OCI-LY3 (cell line): ENCODE measurements around the gene CDK19.

Source experiments
- H2AFZ ChIP-seq: fragments of 200-600, 300-600 bp; shearing (Covaris generic); 2 replicates; pipeline ENCODE4 v1.6.0; 2014; ENCODE audit warnings: antibody characterized with exemption, low read depth, low read length
- H3K27ac ChIP-seq: fragments of 200-600, 300-600 bp; sonication (generic); 2 replicates; pipeline ENCODE4 v1.5.1; 2014; ENCODE audit warnings: mild to moderate bottlenecking, low read length, moderate library complexity, mixed read lengths
- H3K27me3 ChIP-seq: fragments of 200-600, 300-600 bp; sonication (generic); 2 replicates; pipeline ENCODE4 v1.6.1; 2014; ENCODE audit warnings: low read depth, low read length, mixed read lengths
- H3K36me3 ChIP-seq: fragments of 200-600, 300-600 bp; sonication (generic); replicated peaks from 2 replicates; pipeline ENCODE3; 2014; ENCODE audit warnings: low read depth, low read length, mixed read lengths
- H3K4me1 ChIP-seq: fragments of 300-600, 200-600 bp; sonication (generic); 2 replicates; pipeline ENCODE4 v1.6.1; 2014; ENCODE audit warnings: low read length, mixed read lengths
- H3K4me2 ChIP-seq: fragments of 200-600, 300-600 bp; sonication (generic); 2 replicates; pipeline ENCODE4 v1.6.1; 2014; ENCODE audit warnings: low read length, mixed read lengths
- H3K4me3 ChIP-seq: fragments of 300-600, 200-600 bp; sonication (generic); 2 replicates; pipeline ENCODE4 v1.5.1; 2014; ENCODE audit warnings: antibody characterized with exemption, mild to moderate bottlenecking, low read length, moderate library complexity
- H3K79me2 ChIP-seq: fragments of 300-600, 200-600 bp; shearing (Covaris generic); 2 replicates; pipeline ENCODE4 v1.6.1; 2014; ENCODE audit warnings: mild to moderate bottlenecking, low read length, mixed read lengths
- H3K9ac ChIP-seq: fragments of 300-600, 200-600 bp; shearing (Covaris generic); 2 replicates; pipeline ENCODE4 v1.6.0; 2014; ENCODE audit warnings: mild to moderate bottlenecking, low read length, moderate library complexity
- H3K9me3 ChIP-seq: fragments of 200-600, 300-600 bp; shearing (Covaris generic); 2 replicates; pipeline ENCODE4 v1.6.1; 2014; ENCODE audit warnings: low read length, mixed read lengths; ENCODE audit not compliant: insufficient read depth
- H4K20me1 ChIP-seq: fragments of 200-600, 300-600 bp; sonication (generic); 2 replicates; pipeline ENCODE4 v1.6.1; 2016; ENCODE audit warnings: low read length, mixed read lengths; ENCODE audit not compliant: insufficient read depth
- CTCF ChIP-seq: fragments of 200-600, 300-600 bp; sonication (generic); IDR thresholded peaks from 2 replicates; pipeline ENCODE4 v1.5.1; 2014; ENCODE audit warnings: antibody characterized with exemption, low read length, low read depth
- EZH2phosphoT487 ChIP-seq: fragments of 200-600 bp; shearing (Covaris generic); IDR thresholded peaks from 2 replicates; pipeline ENCODE4 v1.6.1; 2018; ENCODE audit warnings: antibody characterized with exemption, mixed run types, low read depth

CDK19 gene

GRCh38 chr6:110688661-110689268, 126.5 kb downstream of the CDK19 start:
- Histone ChIP-seq H3K9ac (no peak overlapping the region), H3K9me3 (no peaks in the 10 kb centered on the region), H3K27ac (no peak overlapping the region), H3K36me3 (no peaks in the 10 kb centered on the region), H3K4me3 (no peak overlapping the region), H3K79me2 (no peaks in the 10 kb centered on the region), H4K20me1 (no peaks in the 10 kb centered on the region), H3K27me3 (no peaks in the 10 kb centered on the region), H3K4me1 (no peaks in the 10 kb centered on the region), H3K4me2 (no peak overlapping the region), H2AFZ (no peak overlapping the region)
- no peak for TF ChIP-seq CTCF

DNA sequence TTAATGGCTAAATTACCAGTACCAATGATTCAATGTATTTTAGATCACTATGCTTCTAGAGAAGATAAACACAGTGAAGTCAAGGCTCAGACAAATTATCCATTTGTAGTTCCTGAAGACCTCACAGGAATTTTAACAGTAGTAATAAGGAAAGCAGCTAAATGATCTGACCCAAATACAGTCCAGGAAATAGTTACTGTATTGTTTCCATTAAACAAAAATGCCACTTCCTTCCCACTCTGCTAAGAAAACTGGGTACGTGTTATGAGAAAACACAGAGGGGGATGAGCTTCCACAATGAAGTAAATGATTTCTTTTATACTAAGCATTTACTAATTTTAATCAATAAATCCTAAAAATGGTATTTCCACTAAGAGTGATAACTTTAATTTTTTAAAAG, 127.9 kb downstream of the CDK19 start:
- no peaks in the 10 kb centered on the region for H3K27me3 ChIP-seq
- H3K4me2 ChIP-seq, result no peak overlapping the region
- no peaks in the 10 kb centered on the region for H3K79me2 ChIP-seq
- peaks cover 3% of the 10 kb centered on the region; the same call in 1 of the 2 replicates for H3K4me1 ChIP-seq
- no peak overlapping the region for H3K4me3 ChIP-seq
- no peak for TF ChIP-seq EZH2phosphoT487
- no peak for TF ChIP-seq CTCF
- H4K20me1 ChIP-seq, result no peaks in the 10 kb centered on the region
- H3K36me3 ChIP-seq, result no peaks in the 10 kb centered on the region
- H3K9me3 ChIP-seq, result no peaks in the 10 kb centered on the region
- no peak overlapping the region for H2AFZ ChIP-seq
- H3K9ac ChIP-seq, result no peak overlapping the region
- H3K27ac ChIP-seq, result no peak overlapping the region

DNA sequence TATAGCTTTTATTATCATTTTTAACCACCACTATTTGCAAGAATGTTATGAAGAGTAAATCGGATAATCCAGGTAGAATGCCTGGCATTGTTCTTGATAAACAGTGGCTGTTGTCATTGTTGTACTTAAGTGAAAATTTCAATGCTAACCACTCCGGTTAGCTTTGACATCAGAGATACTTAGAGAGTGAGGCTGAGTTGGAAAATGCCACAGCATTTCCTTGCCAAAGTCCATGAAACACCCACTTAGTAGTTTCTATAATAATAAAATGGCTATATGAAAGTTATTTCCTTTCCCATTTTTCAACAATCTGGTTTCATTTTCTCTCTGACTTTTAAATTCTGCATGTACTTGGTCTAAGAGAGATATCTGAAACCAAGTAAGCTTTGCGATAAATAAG, 132.0 kb downstream of the CDK19 start:
- no peaks in the 10 kb centered on the region for H3K9me3 ChIP-seq
- no peak overlapping the region for H2AFZ ChIP-seq
- TF ChIP-seq CTCF (no peak), EZH2phosphoT487 (no peak)
- no peak overlapping the region for H3K9ac ChIP-seq
- no peak overlapping the region for H3K4me2 ChIP-seq
- no peaks in the 10 kb centered on the region for H3K36me3 ChIP-seq
- H3K4me1 ChIP-seq, result peaks cover 3% of the 10 kb centered on the region; the same call in 1 of the 2 replicates
- H3K79me2 ChIP-seq, result no peaks in the 10 kb centered on the region
- no peak overlapping the region for H3K27ac ChIP-seq
- no peaks in the 10 kb centered on the region for H3K27me3 ChIP-seq
- no peak overlapping the region for H3K4me3 ChIP-seq
- no peaks in the 10 kb centered on the region for H4K20me1 ChIP-seq

GRCh38 chr6:110682460-110682853, 132.8 kb downstream of the CDK19 start:
- Histone ChIP-seq H3K27ac (no peak overlapping the region), H2AFZ (no peak overlapping the region), H3K9ac (no peak overlapping the region), H4K20me1 (no peaks in the 10 kb centered on the region), H3K36me3 (no peaks in the 10 kb centered on the region), H3K27me3 (no peaks in the 10 kb centered on the region), H3K9me3 (no peaks in the 10 kb centered on the region), H3K4me3 (no peak overlapping the region), H3K4me1 (peaks cover 3% of the 10 kb centered on the region; the same call in 1 of the 2 replicates), H3K79me2 (no peaks in the 10 kb centered on the region), H3K4me2 (peak overlapping the region; percentile 51)
- no peak for TF ChIP-seq EZH2phosphoT487
- peak; percentile 77 for TF ChIP-seq CTCF
